Peyer's patch (tissue), 4 donors: ENCODE results near the gene ARCN1. TPM values are rescaled to one million over a fixed set of nuclear protein-coding genes. Genes with fewer than 3 reads are reported as not detected.
"Not testable (repeated sequence)": the region's sequence is repeated elsewhere in the genome, so short reads cannot be mapped to it uniquely, and the experiment has no call there.

Experiments
- DNase-seq, 3 donors: peaks; one replicate each; pipeline ENCODE4 v3.0.0-alpha.2; 2017 to 2019
- H3K27ac ChIP-seq, 4 donors: fragments of 200-600 bp; sonication (generic); one replicate each; pipeline ENCODE4 v1.5.1; 2016 to 2019
- H3K27me3 ChIP-seq, 2 donors: fragments of 200-600 bp; sonication (generic); one replicate each; pipeline ENCODE4 v1.5.1; 2019
- H3K36me3 ChIP-seq, 3 donors: fragments of 200-600 bp; sonication (generic); one replicate each; pipeline ENCODE4 v1.5.1; 2016 to 2019
- H3K4me1 ChIP-seq, 4 donors: fragments of 200-600 bp; sonication (generic); one replicate each; pipeline ENCODE4 v1.5.1; 2016 to 2019
- H3K4me3 ChIP-seq, 4 donors: fragments of 200-600 bp; sonication (generic); 1 replicate in 3 of 4; 2 replicates in 1 of 4; pipeline ENCODE4 v1.5.1; 2016 to 2019; ENCODE audit warnings: mild to moderate bottlenecking in 1 of 4
- H3K9me3 ChIP-seq, 4 donors: fragments of 200-600 bp; sonication (generic); one replicate each; pipeline ENCODE4 v1.5.1; 2016 to 2019; ENCODE audit warnings: mild to moderate bottlenecking in 1 of 4
- CTCF ChIP-seq, 6 experiments: fragments of 450-650 bp in 4 of 6; fragments of 200-600 bp in 2 of 6; sonication (generic) in 1 of 6; IDR thresholded peaks; one replicate each; pipeline ENCODE4 v1.5.1; 2017 to 2019; ENCODE audit warnings: antibody characterized with exemption in 6 of 6, mild to moderate bottlenecking in 3 of 6, moderate library complexity in 1 of 6
- POLR2A ChIP-seq, 2 donors: fragments of 450-650 bp; IDR thresholded peaks; one replicate each; pipeline ENCODE4 v1.5.1; 2017; ENCODE audit warnings: antibody characterized with exemption in 2 of 2, mild to moderate bottlenecking in 2 of 2, moderate library complexity in 2 of 2
- total RNA-seq, 4 donors: library from RNA; depleted of rRNA; stranded (reverse); fragments of >200 nt; gene quantifications; one replicate each; pipeline ENCODE4 v1.1.0, GENCODE V29; 2016

ARCN1 gene
- total RNA-seq, 4 donors from 2014 or later = 54.5 to 116 (median 91.0) TPM

DNA sequence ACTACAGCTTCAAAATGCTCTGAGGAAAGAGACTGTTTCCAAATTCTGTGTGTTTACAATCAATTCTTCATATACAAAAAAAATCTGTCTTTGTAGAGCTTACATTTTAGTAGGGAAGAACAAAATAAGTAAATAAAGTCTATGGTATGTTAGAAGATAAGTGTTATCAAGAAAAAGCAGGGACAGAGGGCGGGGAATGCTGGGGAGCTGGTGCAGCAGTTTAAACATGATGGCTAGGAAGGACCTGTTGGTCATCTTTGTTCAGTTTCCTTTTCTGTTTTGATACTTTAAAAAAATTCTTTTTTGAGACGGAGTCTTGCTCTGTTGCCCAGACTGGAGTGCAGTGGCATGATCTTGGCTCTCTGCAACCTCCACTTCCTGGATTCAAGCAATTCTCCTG is 25.1 kb upstream of the ARCN1 start:
- TF ChIP-seq POLR2A (IDR thresholded peaks at IDR 0.05) (no peak), CTCF (IDR thresholded peaks at IDR 0.05) (no peak)
- peak in 1 of 3 donors; percentile 2 for DNase-seq
- H3K4me3 ChIP-seq = no peak overlapping the region
- peaks cover 0 to 56% (median 0%) of the 10 kb centered on the region in 3 donors for H3K36me3 ChIP-seq
- H3K9me3 ChIP-seq = no peaks in the 10 kb centered on the region
- H3K4me1 ChIP-seq = no peaks in the 10 kb centered on the region
- no peak overlapping the region for H3K27ac ChIP-seq
- H3K27me3 ChIP-seq = no peaks in the 10 kb centered on the region

DNA sequence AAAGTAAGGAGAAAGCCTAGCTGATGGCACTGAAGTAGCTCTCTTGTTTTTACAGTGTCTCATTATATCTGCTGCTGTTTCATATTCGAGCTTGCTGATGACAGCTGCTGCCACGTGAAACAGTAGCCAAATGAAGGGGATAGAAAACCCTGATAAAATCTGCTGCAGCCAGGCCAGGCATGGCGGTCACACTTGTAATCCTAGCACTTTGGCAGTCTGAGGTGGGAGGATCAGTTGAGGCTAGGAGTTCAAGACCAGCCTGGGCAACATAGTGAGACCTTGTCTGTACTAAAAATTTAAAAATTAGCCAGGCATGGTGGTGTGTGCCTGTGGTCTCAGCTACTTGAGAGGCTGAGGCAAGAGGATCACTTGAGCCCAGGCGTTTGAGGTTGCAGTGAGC is 19.9 kb upstream of the ARCN1 start:
- no peak overlapping the region for H3K4me3 ChIP-seq
- peaks cover 0 to 67% (median 2%) of the 10 kb centered on the region in 3 donors for H3K36me3 ChIP-seq
- H3K27ac ChIP-seq = no peak overlapping the region
- TF ChIP-seq POLR2A (IDR thresholded peaks at IDR 0.05) = no peak
- TF ChIP-seq CTCF (IDR thresholded peaks at IDR 0.05) = no peak
- peak in 1 of 3 donors; percentile 5 for DNase-seq
- no peaks in the 10 kb centered on the region for H3K4me1 ChIP-seq
- no peaks in the 10 kb centered on the region for H3K9me3 ChIP-seq
- H3K27me3 ChIP-seq = no peaks in the 10 kb centered on the region

- no peak overlapping the region for H3K27ac ChIP-seq
- H3K27me3 ChIP-seq = no peaks in the 10 kb centered on the region
- DNase-seq = no peak
- no peaks in the 10 kb centered on the region for H3K9me3 ChIP-seq
- H3K36me3 ChIP-seq = peaks cover 0 to 27% (median 0%) of the 10 kb centered on the region in 3 donors
- TF ChIP-seq POLR2A (IDR thresholded peaks at IDR 0.05) (no peak), CTCF (IDR thresholded peaks at IDR 0.05) (no peak)
- peaks cover 0 to 6% (median 0%) of the 10 kb centered on the region in 4 donors for H3K4me1 ChIP-seq
- H3K4me3 ChIP-seq = no peak overlapping the region
These were observed 11.4 kb upstream of the ARCN1 start for GRCh38 chr11:118560806-118561205.

DNA sequence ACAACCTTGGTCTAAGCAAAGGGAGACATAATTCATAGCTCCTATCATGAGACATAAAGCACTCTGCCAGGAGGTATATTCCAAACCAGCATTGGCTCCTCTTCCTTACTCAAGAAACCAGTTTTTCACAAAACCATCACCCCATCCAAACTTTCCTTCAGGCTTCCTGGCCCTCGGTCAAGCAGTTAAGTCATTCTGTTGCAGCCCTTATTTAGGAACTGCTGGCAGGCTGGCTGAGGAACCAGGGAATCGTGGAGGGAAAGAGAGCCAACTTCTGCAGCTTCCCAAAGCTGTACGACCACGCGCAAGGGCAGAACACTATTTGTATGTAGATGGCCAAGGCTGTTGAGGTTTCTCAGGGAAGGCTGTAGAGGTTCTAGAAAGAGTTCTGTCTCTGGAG is 7.2 kb upstream of the ARCN1 start:
- TF ChIP-seq CTCF (IDR thresholded peaks at IDR 0.05) = no peak
- TF ChIP-seq POLR2A (IDR thresholded peaks at IDR 0.05) = no peak
- DNase-seq = no peak
- peaks cover 0 to 1% (median 0%) of the 10 kb centered on the region in 3 donors for H3K36me3 ChIP-seq
- H3K4me1 ChIP-seq = peaks cover 0 to 10% (median 0%) of the 10 kb centered on the region in 4 donors
- peak overlapping the region; percentile 35 to 65 (median 50) for H3K4me3 ChIP-seq
- H3K27me3 ChIP-seq = no peaks in the 10 kb centered on the region
- peak overlapping the region in 3 of 4 donors; percentile 64 to 68 (median 67) for H3K27ac ChIP-seq
- no peaks in the 10 kb centered on the region for H3K9me3 ChIP-seq

GRCh38 chr11:118569670-118570069 is 2.5 kb upstream of the ARCN1 start:
- Histone ChIP-seq H3K27me3 (no peaks in the 10 kb centered on the region), H3K36me3 (no peaks in the 10 kb centered on the region), H3K4me3 (no peak overlapping the region), H3K4me1 (peaks cover 0 to 22% (median 7%) of the 10 kb centered on the region in 4 donors), H3K9me3 (no peaks in the 10 kb centered on the region), H3K27ac (no peak overlapping the region)
- no peak for DNase-seq
- no peak for TF ChIP-seq CTCF (IDR thresholded peaks at IDR 0.05)
- TF ChIP-seq POLR2A (IDR thresholded peaks at IDR 0.05) = no peak

DNA sequence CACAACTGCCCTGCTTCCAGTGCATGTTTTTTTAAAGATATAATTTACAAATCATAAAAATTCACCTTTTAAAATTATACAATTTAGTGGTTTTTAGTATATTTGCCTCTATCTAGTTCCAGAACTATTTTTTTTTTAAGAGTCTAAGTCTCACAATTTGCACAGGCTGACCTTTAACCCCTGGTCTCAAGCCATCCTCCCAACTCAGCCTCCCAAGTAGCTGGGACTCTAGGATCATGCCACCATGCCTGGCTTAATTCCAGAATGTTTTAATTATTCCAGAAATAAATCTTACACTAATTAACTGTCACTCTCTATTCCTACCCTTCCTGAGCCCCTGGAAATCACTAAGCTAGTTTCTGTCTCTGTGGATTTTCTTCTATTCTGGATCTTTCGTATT is 1.4 kb upstream of the ARCN1 start:
- no peaks in the 10 kb centered on the region for H3K9me3 ChIP-seq
- DNase-seq = no peak
- H3K27ac ChIP-seq = no peak overlapping the region
- peaks cover 3 to 27% (median 12%) of the 10 kb centered on the region in 4 donors for H3K4me1 ChIP-seq
- no peak for TF ChIP-seq CTCF (IDR thresholded peaks at IDR 0.05)
- TF ChIP-seq POLR2A (IDR thresholded peaks at IDR 0.05) = no peak
- no peak overlapping the region for H3K4me3 ChIP-seq
- no peaks in the 10 kb centered on the region for H3K36me3 ChIP-seq
- no peaks in the 10 kb centered on the region for H3K27me3 ChIP-seq

DNA sequence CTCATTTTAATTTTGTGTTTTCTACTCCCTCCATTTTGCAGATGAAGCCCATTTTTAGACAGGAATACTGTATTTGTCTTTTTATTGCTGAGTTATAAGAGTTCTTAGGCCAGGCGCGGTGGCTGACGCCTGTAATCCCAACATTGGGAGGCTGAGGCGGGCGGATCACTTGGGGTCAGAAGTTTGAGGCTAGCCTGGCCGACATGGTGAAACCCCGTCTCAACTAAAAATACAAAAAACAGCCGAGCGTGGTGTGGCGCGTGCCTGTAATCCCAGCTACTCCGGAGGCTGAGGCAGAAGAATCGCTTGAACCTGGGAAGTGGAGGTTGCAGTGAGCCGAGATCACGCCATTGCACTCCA is 528 bp upstream of the ARCN1 start:
- Histone ChIP-seq H3K4me1 (peaks cover 3 to 26% (median 13%) of the 10 kb centered on the region in 4 donors), H3K4me3 (peak overlapping the region; percentile 89 to 99 (median 94)), H3K27ac (peak overlapping the region; percentile 95 to 99 (median 98))
- not testable (repeated sequence) for H3K27me3 ChIP-seq, H3K36me3 ChIP-seq, H3K9me3 ChIP-seq
- peak in 2 of 3 donors; percentile 50 to 52 for DNase-seq
